SJCRH30 (cell line): ENCODE data around the gene CCDC112. TPM values are rescaled to one million over a fixed set of nuclear protein-coding genes. Genes with fewer than 3 reads are reported as not detected.

Source experiments
- total RNA-seq: library from RNA; depleted of rRNA; stranded (reverse); fragments of >200 nt; shearing (Covaris generic); gene quantifications from 2 replicates; pipeline ENCODE4 v1.2.3, GENCODE V29; 2014; rRNA removed

The CCDC112 gene
- total RNA-seq, 1 experiment from 2014 or later = 7.4 TPM

Other genes with a start within 250 kb of the CCDC112 start
- gene TRIM36, start 126.7 kb downstream of the CCDC112 start, total RNA-seq = 14.9 and 15.3 TPM in 2 replicates
- 20.1 and 22.3 TPM in 2 replicates for gene PGGT1B, start 33.8 kb downstream of the CCDC112 start, total RNA-seq
- gene FEM1C, start 248.1 kb upstream of the CCDC112 start, total RNA-seq = 16.5 and 17.9 TPM in 2 replicates